Uterus (tissue), 2 donors: ENCODE data around the gene MGRN1.

Experiments
- CTCF ChIP-seq, 4 experiments: fragments of 200-600 bp in 2 of 4; fragments of 450-650 bp in 2 of 4; sonication (generic) in 2 of 4; IDR thresholded peaks; one replicate each; pipeline ENCODE4 v1.5.1; 2016 to 2019; ENCODE audit warnings: antibody characterized with exemption in 4 of 4, mild to moderate bottlenecking in 2 of 4, moderate library complexity in 1 of 4
- POLR2A ChIP-seq, 2 donors: fragments of 450-650 bp; IDR thresholded peaks; one replicate each; pipeline ENCODE4 v1.6.1; 2016; ENCODE audit warnings: antibody characterized with exemption in 2 of 2, mild to moderate bottlenecking in 1 of 2, moderate library complexity in 1 of 2

GRCh38 chr16:4623593-4623992 is 1.0 kb upstream of the MGRN1 start:
- TF ChIP-seq POLR2A (IDR thresholded peaks at IDR 0.05) (no peak), CTCF (IDR thresholded peaks at IDR 0.05) (no peak)
